ENCODE data around the gene TCN1.

DNA sequence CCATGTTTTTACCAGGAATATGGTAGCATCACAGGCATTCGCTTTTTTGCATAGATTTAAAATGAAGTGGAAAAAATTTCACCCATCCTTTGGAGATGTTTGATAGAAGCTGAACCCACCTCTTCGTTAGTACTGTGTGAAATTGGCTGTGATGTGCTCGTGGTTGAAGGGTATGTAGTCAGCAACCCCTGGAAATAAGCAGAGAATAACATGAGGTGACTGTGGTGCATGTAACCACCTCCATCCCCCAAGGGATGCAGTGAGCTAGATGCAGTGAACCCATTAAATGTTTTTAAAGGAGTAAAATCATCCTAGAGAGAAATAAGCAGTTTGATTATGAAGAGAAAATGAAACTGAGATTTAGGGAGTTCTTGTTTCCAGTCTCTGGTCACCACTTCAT is 36.9 kb downstream of the TCN1 start:
- TF ChIP-seq, protein P1, sequence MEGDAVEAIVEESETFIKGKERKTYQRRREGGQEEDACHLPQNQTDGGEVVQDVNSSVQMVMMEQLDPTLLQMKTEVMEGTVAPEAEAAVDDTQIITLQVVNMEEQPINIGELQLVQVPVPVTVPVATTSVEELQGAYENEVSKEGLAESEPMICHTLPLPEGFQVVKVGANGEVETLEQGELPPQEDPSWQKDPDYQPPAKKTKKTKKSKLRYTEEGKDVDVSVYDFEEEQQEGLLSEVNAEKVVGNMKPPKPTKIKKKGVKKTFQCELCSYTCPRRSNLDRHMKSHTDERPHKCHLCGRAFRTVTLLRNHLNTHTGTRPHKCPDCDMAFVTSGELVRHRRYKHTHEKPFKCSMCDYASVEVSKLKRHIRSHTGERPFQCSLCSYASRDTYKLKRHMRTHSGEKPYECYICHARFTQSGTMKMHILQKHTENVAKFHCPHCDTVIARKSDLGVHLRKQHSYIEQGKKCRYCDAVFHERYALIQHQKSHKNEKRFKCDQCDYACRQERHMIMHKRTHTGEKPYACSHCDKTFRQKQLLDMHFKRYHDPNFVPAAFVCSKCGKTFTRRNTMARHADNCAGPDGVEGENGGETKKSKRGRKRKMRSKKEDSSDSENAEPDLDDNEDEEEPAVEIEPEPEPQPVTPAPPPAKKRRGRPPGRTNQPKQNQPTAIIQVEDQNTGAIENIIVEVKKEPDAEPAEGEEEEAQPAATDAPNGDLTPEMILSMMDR (IDR thresholded peaks at IDR 0.05 in 4 of 5, conservative IDR thresholded peaks at IDR 0.05 in 1 of 5): no peak
- TF ChIP-seq POLR2A (IDR thresholded peaks at IDR 0.05): no peak
